ENCODE measurements around the gene PPP2R5E. TPM values are rescaled to one million over a fixed set of nuclear protein-coding genes. Genes with fewer than 3 reads are reported as not detected.

Gene PPP2R5E
- total and polyA plus RNA-seq, 4 donors: 6.0 to 13.1 (median 8.4) TPM

DNA sequence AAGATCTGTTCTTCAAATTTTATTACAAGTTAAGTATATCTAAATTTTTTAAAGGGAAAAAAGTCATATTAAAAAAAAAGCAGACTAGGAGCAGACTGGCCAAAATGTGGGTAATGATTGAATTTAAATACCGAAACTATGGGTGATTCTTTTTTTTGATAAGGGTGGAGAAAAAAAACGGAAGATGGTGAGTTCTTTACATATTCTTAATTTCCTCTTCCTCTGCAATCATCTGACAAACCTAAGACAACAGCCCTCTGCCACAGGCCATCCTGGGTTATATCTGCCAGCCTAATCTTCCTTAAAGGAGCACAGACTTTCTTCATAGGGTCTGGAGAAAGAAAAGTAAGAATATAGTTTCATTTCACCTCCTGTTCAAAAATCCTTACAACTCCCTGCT lies 108.0 kb downstream of the PPP2R5E start:
- peaks cover 17 to 54% (median 27%) of the 10 kb centered on the region in 4 donors for H3K4me1 ChIP-seq (ENCODE audit: control insufficient read depth in 4 of 4, insufficient read depth in 4 of 4, low read length in 3 of 4)

DNA sequence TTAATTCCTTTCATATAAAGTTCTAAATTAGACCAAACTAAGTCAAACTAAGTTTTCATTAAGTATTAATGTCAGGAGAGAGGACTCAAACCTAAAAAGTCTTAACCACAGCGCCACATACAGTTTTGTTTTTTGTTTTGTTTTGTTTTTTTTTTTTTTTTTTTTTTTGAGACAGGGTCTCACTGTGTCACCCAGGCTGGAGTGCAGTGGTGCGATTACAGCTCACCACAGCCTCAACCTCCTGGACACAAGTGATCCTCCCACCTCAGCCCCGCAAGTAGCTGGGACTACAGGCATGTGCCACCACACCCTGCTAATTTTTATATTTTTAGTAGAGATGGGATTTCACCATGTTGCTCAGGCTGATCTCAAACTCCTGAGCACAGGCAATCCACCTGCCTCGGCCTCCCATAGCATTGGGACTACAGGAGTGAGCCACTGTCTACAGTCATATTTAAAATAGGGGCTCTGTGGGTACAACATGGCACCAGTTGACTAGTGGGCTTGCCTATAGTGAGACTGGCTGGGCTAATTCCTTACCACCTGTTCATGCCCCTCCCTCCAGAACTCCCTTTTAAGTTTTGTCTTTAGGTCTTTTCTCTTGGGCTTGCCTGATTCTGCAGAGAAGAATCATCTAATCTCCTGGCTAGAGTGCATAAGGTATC lies 110.2 kb downstream of the PPP2R5E start:
- peaks cover 10 to 40% (median 26%) of the 10 kb centered on the region in 4 donors for H3K4me1 ChIP-seq (ENCODE audit: control insufficient read depth in 4 of 4, insufficient read depth in 4 of 4, low read length in 3 of 4)
- 93% methylated on average over 4 of the region's 4 CpGs for WGBS

More for the DNA sequence above, 108.0 kb downstream of the PPP2R5E start:
- TF ChIP-seq TAF1 (conservative IDR thresholded peaks at IDR 0.05) (peak; percentile 25), HNF4G (IDR thresholded peaks at IDR 0.05) (no peak), JUND (IDR thresholded peaks at IDR 0.05) (no peak)
- TF ChIP-seq, protein P1, sequence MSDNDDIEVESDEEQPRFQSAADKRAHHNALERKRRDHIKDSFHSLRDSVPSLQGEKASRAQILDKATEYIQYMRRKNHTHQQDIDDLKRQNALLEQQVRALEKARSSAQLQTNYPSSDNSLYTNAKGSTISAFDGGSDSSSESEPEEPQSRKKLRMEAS (IDR thresholded peaks at IDR 0.05): no peak
- peak overlapping the region in 1 of 2 donors; percentile 41 for H3K9ac ChIP-seq (ENCODE audit: low read depth in 1 of 2, low read length in 2 of 2)
- no peaks in the 10 kb centered on the region for H3K27me3 ChIP-seq (ENCODE audit: control insufficient read depth in 4 of 4, insufficient read depth in 4 of 4, low read length in 3 of 4)
- H3K36me3 ChIP-seq (ENCODE audit: control insufficient read depth in 4 of 4, insufficient read depth in 3 of 4, low read depth in 1 of 4, low read length in 3 of 4): no peaks in the 10 kb centered on the region
- H3K27ac ChIP-seq (ENCODE audit: low read depth in 1 of 2, low read length in 2 of 2): peak overlapping the region; percentile 90 to 98
- H3K9me3 ChIP-seq (ENCODE audit: control insufficient read depth in 4 of 4, low read length in 3 of 4): no peaks in the 10 kb centered on the region
- H3K4me3 ChIP-seq (ENCODE audit: low read depth in 1 of 3, low read length in 3 of 3): no peak overlapping the region
- no peak for DNase-seq (ENCODE audit: low spot score)
- WGBS: 56% methylated on average over 2 of the region's 2 CpGs

DNA sequence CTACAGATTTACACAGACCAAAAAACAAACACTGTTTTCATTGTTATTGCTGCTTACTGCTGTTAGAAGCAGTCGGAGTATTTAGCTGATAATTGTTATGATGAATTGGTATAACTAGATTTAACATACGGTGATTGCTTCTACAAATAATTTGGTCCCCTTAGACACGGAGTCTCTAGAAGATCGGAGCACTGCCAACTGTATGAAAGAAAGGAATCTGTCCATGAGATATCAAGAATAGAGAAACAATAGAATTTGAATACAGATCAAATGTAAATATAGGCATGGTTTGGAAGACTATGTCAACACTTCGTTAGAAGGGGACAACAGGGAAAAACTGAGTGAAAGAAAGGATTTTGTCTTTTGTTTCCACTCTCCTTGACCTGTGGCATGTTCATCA lies 110.9 kb downstream of the PPP2R5E start:
- no peak for DNase-seq (ENCODE audit: low spot score)
- no peaks in the 10 kb centered on the region for H3K9me3 ChIP-seq (ENCODE audit: control insufficient read depth in 4 of 4, low read length in 3 of 4)
- no peak overlapping the region for H3K4me3 ChIP-seq (ENCODE audit: low read depth in 1 of 3, low read length in 3 of 3)
- TF ChIP-seq, protein P2, sequence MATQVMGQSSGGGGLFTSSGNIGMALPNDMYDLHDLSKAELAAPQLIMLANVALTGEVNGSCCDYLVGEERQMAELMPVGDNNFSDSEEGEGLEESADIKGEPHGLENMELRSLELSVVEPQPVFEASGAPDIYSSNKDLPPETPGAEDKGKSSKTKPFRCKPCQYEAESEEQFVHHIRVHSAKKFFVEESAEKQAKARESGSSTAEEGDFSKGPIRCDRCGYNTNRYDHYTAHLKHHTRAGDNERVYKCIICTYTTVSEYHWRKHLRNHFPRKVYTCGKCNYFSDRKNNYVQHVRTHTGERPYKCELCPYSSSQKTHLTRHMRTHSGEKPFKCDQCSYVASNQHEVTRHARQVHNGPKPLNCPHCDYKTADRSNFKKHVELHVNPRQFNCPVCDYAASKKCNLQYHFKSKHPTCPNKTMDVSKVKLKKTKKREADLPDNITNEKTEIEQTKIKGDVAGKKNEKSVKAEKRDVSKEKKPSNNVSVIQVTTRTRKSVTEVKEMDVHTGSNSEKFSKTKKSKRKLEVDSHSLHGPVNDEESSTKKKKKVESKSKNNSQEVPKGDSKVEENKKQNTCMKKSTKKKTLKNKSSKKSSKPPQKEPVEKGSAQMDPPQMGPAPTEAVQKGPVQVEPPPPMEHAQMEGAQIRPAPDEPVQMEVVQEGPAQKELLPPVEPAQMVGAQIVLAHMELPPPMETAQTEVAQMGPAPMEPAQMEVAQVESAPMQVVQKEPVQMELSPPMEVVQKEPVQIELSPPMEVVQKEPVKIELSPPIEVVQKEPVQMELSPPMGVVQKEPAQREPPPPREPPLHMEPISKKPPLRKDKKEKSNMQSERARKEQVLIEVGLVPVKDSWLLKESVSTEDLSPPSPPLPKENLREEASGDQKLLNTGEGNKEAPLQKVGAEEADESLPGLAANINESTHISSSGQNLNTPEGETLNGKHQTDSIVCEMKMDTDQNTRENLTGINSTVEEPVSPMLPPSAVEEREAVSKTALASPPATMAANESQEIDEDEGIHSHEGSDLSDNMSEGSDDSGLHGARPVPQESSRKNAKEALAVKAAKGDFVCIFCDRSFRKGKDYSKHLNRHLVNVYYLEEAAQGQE (IDR thresholded peaks at IDR 0.05): no peak
- WGBS: 74% methylated on average over 5 of the region's 5 CpGs
- H3K9ac ChIP-seq (ENCODE audit: low read depth in 1 of 2, low read length in 2 of 2): no peak overlapping the region
- no peaks in the 10 kb centered on the region for H3K27me3 ChIP-seq (ENCODE audit: control insufficient read depth in 4 of 4, insufficient read depth in 4 of 4, low read length in 3 of 4)
- no peaks in the 10 kb centered on the region for H3K36me3 ChIP-seq (ENCODE audit: control insufficient read depth in 4 of 4, insufficient read depth in 3 of 4, low read depth in 1 of 4, low read length in 3 of 4)
- peaks cover 7 to 33% (median 22%) of the 10 kb centered on the region in 4 donors for H3K4me1 ChIP-seq (ENCODE audit: control insufficient read depth in 4 of 4, insufficient read depth in 4 of 4, low read length in 3 of 4)
- no peak overlapping the region for H3K27ac ChIP-seq (ENCODE audit: low read depth in 1 of 2, low read length in 2 of 2)

More for the DNA sequence above, 110.2 kb downstream of the PPP2R5E start:
- TF ChIP-seq, protein P3, sequence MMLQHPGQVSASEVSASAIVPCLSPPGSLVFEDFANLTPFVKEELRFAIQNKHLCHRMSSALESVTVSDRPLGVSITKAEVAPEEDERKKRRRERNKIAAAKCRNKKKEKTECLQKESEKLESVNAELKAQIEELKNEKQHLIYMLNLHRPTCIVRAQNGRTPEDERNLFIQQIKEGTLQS (IDR thresholded peaks at IDR 0.05): no peak
- H3K27me3 ChIP-seq (ENCODE audit: control insufficient read depth in 4 of 4, insufficient read depth in 4 of 4, low read length in 3 of 4): no peaks in the 10 kb centered on the region
- no peak overlapping the region for H3K27ac ChIP-seq (ENCODE audit: low read depth in 1 of 2, low read length in 2 of 2)
- DNase-seq (ENCODE audit: low spot score): no peak
- no peaks in the 10 kb centered on the region for H3K9me3 ChIP-seq (ENCODE audit: control insufficient read depth in 4 of 4, low read length in 3 of 4)
- no peaks in the 10 kb centered on the region for H3K36me3 ChIP-seq (ENCODE audit: control insufficient read depth in 4 of 4, insufficient read depth in 3 of 4, low read depth in 1 of 4, low read length in 3 of 4)
- no peak overlapping the region for H3K4me3 ChIP-seq (ENCODE audit: low read depth in 1 of 3, low read length in 3 of 3)
- no peak overlapping the region for H3K9ac ChIP-seq (ENCODE audit: low read depth in 1 of 2, low read length in 2 of 2)

DNA sequence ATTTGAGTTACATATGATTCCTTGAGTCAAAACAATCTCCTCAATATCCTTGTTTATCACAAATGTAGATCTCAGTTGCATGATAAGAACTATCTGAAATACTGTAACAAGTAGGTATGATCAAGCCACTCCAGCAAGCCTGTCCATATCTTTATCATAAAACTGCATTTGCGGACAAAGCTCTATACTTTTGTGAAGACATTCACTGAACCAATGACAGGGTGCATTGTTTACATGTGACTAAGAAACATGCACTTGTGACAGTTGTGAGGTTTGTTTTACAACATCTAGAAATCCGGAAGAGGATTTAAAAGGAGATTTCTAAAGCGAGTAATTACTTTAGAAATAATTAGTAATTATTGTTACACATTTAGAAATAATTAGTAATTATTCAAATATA lies 111.7 kb downstream of the PPP2R5E start:
- 73% methylated on average over 3 of the region's 3 CpGs for WGBS
- no peak overlapping the region for H3K4me3 ChIP-seq (ENCODE audit: low read depth in 1 of 3, low read length in 3 of 3)
- peaks cover 2 to 26% (median 15%) of the 10 kb centered on the region in 4 donors for H3K4me1 ChIP-seq (ENCODE audit: control insufficient read depth in 4 of 4, insufficient read depth in 4 of 4, low read length in 3 of 4)
- H3K36me3 ChIP-seq (ENCODE audit: control insufficient read depth in 4 of 4, insufficient read depth in 3 of 4, low read depth in 1 of 4, low read length in 3 of 4): no peaks in the 10 kb centered on the region
- no peak for TF ChIP-seq JUND (IDR thresholded peaks at IDR 0.05)
- no peak for TF ChIP-seq RAD21 (IDR thresholded peaks at IDR 0.05)
- no peak for TF ChIP-seq NR2F2 (IDR thresholded peaks at IDR 0.05)
- TF ChIP-seq, protein P3 (IDR thresholded peaks at IDR 0.05): no peak
- TF ChIP-seq HNF4A (conservative IDR thresholded peaks at IDR 0.05): no peak
- no peak for TF ChIP-seq FOXA2 (IDR thresholded peaks at IDR 0.05)
- TF ChIP-seq GABPA (IDR thresholded peaks at IDR 0.05 in 1 of 2, conservative IDR thresholded peaks at IDR 0.05 in 1 of 2): no peak
- TF ChIP-seq, protein P4, sequence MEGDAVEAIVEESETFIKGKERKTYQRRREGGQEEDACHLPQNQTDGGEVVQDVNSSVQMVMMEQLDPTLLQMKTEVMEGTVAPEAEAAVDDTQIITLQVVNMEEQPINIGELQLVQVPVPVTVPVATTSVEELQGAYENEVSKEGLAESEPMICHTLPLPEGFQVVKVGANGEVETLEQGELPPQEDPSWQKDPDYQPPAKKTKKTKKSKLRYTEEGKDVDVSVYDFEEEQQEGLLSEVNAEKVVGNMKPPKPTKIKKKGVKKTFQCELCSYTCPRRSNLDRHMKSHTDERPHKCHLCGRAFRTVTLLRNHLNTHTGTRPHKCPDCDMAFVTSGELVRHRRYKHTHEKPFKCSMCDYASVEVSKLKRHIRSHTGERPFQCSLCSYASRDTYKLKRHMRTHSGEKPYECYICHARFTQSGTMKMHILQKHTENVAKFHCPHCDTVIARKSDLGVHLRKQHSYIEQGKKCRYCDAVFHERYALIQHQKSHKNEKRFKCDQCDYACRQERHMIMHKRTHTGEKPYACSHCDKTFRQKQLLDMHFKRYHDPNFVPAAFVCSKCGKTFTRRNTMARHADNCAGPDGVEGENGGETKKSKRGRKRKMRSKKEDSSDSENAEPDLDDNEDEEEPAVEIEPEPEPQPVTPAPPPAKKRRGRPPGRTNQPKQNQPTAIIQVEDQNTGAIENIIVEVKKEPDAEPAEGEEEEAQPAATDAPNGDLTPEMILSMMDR (IDR thresholded peaks at IDR 0.05; ENCODE audit: low read depth, low read length, missing input control): no peak
- TF ChIP-seq YY1 (IDR thresholded peaks at IDR 0.05): no peak
- DNase-seq (ENCODE audit: low spot score): no peak
- no peak overlapping the region for H3K27ac ChIP-seq (ENCODE audit: low read depth in 1 of 2, low read length in 2 of 2)
- no peaks in the 10 kb centered on the region for H3K9me3 ChIP-seq (ENCODE audit: control insufficient read depth in 4 of 4, low read length in 3 of 4)
- no peaks in the 10 kb centered on the region for H3K27me3 ChIP-seq (ENCODE audit: control insufficient read depth in 4 of 4, insufficient read depth in 4 of 4, low read length in 3 of 4)
- H3K9ac ChIP-seq (ENCODE audit: low read depth in 1 of 2, low read length in 2 of 2): no peak overlapping the region

All from liver (tissue), 9 donors.